Cardiac fibroblast (primary cell): ENCODE data around the gene HIVEP1.

Source experiments
- DNase-seq, 2 donors: peaks; one replicate each; pipeline versions ENCODE4 v3.0.0 to v3.0.0-alpha.2; 2010; ENCODE audit warnings: low read depth in 2 of 2
- H3K4me3 ChIP-seq, 2 donors: replicated peaks in 1 of 2; 1 replicate in 1 of 2; 2 replicates in 1 of 2; pipeline ENCODE4 v1.5.1; 2011; ENCODE audit warnings: low read depth in 2 of 2, low read length in 2 of 2, mild to moderate bottlenecking in 2 of 2, moderate library complexity in 1 of 2
- TF ChIP-seq, protein P1 (sequence below): IDR thresholded peaks from one replicate; pipeline ENCODE4 v1.5.1; 2011; ENCODE audit warnings: low read depth, mild to moderate bottlenecking, low read length, inconsistent platforms

Gene HIVEP1

DNA sequence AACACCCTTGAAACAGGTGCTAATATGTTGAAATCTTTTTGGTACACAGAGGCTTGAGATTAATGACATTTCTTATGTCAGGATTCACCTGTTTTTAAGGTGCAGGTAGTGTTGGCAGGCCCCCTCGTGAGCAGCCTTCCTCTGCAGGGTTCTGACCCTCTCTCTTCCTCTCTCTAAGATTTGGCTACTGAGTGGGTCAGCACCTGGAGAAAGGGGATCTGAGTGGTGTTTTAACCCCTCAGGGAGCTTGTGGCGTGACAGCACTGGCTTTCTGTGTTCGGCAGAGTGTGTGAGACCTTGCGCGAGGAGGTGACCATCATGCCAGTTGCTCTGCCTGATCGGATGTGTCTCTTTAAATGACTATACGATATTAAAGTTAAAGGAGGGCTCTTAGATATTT lies 37.1 kb downstream of the HIVEP1 start:
- TF ChIP-seq, protein P1, sequence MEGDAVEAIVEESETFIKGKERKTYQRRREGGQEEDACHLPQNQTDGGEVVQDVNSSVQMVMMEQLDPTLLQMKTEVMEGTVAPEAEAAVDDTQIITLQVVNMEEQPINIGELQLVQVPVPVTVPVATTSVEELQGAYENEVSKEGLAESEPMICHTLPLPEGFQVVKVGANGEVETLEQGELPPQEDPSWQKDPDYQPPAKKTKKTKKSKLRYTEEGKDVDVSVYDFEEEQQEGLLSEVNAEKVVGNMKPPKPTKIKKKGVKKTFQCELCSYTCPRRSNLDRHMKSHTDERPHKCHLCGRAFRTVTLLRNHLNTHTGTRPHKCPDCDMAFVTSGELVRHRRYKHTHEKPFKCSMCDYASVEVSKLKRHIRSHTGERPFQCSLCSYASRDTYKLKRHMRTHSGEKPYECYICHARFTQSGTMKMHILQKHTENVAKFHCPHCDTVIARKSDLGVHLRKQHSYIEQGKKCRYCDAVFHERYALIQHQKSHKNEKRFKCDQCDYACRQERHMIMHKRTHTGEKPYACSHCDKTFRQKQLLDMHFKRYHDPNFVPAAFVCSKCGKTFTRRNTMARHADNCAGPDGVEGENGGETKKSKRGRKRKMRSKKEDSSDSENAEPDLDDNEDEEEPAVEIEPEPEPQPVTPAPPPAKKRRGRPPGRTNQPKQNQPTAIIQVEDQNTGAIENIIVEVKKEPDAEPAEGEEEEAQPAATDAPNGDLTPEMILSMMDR: no peak
- no peak overlapping the region for H3K4me3 ChIP-seq
- no peak for DNase-seq

DNA sequence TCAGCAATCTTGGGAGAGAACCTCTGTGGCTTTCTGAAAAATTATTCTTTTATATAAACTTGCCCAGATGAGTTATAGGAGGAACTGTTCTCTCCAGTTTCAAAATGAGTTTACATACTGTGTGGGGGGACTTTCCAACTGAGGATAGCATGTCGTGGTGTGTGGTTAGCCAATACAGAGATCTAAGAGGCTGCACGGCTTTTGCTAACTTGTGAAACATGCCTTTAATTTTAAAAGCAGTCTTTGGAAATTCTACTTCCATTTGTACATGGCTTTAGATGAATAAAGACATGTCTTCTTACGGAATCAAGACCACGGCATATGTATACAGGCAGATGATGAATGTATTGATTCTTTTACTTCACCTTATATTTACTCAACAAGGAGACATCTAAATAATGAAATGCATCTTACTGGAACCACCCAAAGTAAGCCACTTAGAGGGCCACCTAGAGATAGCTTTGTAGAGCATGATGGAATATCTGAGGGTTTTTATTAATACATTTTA lies 39.8 kb downstream of the HIVEP1 start:
- no peak overlapping the region for H3K4me3 ChIP-seq
- DNase-seq: no peak
- TF ChIP-seq, protein P1: no peak

DNA sequence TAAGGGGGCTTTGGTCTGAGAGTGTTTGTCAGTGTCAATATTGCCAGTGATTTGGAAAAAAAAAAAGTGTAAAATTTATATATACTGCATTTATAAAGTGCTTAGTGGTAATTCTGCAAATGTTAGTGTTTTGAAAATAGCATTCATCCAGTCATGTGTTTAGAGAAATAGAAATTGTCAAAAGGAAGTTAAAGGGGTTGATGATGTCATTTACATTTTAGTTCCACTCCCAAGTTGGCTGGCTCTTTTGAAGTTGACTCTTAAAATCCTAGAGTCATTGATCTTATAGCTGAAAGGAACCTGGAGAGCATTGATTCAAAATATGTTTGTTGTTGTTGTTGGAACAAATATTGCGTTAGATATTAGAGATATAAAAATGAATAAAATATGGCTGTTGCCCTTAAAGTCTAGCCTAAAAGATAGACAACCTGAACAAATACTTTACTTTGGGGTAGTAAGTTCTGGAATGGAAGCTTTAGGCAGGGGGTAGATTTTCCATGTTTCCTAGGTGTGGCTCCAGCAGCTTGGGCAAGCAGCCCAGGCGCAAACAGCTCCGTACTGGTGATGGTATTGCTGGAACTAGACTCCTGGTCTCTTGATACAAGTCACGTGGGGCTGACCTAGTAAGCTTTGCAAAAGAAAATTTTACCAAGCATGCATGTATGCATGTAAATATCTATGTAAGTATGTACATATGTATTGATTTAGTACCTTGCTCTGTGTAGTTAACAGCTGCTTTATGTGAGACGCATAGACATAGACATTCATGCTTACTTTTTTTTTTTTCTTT lies 46.3 kb downstream of the HIVEP1 start:
- H3K4me3 ChIP-seq: no peak overlapping the region
- TF ChIP-seq, protein P1: no peak
- no peak for DNase-seq

DNA sequence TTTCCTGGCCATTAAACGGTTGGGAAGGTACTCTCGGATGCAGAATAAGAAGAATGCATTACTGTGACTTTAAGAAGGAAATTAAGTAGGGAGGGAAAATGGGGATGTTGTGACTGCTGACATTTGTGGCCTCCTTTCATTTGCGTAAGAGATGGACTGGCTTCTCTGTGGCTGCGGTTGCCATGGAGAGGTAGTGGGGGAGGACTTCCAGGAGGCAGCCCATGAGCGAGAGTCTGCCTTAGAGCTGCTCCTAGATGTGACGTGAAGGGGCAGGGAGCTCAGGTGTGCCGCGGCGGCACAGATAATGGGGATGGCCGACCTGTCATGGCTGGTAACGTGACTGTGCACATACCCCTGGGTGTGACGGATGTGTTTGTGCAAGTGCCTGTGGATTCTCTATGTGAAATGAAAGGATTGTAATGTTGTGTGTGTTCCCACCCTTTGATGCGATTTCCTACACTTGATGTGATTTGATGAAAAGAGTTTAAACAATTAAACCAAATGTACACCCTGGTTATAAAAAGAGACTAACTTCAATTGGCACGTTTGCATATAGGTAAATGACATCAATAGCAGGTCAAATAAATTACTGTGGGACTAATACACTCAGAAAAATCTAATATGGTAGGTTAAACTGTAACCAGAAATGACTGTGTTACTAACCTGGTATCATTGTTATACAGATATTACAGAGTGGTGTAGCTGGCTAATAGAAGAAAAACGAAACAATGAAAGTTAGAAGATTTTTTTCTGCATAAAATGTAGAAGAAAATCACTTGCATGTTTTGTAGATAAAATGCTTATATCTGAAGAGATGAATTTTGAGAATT lies 48.9 kb downstream of the HIVEP1 start:
- TF ChIP-seq, protein P1: no peak
- DNase-seq: peak; percentile 68 to 71

DNA sequence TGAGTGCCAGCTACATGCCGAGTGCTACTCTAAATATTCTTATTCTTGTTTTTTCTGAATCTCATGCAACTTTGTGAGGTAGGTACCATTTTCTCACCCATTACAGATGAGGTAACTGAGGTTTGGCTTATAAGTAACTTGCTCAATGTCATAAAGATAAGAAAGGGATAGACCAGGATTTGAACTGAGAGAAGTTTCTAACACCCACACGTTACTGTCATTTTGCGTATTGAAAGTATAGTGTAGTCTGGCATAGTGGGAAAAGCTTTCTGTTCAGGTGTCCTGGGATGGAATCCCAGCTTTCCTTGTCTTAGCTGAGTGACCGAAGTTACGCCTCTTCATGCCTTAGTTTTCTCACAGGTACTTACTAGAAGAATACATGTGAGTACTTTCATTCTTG lies 50.5 kb downstream of the HIVEP1 start:
- no peak for DNase-seq
- H3K4me3 ChIP-seq: no peak overlapping the region
- TF ChIP-seq, protein P1: no peak

More for the DNA sequence above, 48.9 kb downstream of the HIVEP1 start:
- H3K4me3 ChIP-seq: no peak overlapping the region

DNA sequence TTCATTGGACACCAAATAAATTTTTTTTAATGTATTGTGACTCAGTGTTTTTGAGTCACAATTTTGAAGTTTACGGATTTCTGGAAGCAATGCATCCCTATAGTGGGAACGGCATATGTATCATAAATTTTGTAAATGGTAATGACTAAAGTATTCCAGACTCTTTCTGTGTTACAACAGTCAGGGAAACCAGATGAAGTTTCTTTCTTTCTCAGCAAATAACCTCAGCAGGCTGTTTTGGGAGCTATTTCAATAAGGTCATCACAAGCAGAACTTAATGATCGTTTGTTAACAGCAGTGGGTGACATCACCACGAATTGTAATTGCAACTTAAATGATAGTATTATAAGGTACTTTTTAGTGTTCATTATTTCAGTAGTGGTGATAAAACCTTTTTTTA lies 52.0 kb downstream of the HIVEP1 start:
- TF ChIP-seq, protein P1: no peak
- H3K4me3 ChIP-seq: no peak overlapping the region
- DNase-seq: peak; percentile 12 to 44
